Measurements from ENCODE around the gene TAF7. TPM values are rescaled to one million over a fixed set of nuclear protein-coding genes. Genes with fewer than 3 reads are reported as not detected.
"Not testable (repeated sequence)": the region's sequence is repeated elsewhere in the genome, so short reads cannot be mapped to it uniquely, and the experiment has no call there.

Gene TAF7
- total RNA-seq, 4 donors from 2014 or later, result 47.3 to 70.3 (median 62.7) TPM

- DNase-seq (ENCODE audit: low spot score in 2 of 2), result no peak
- Histone ChIP-seq H3K27ac (no peak within 1 kb of the TSS), H3K9me3 (peaks cover 55% of the 10 kb centered on the region), H3K4me1 (no peaks in the 10 kb centered on the region), H3K36me3 (no peaks in the 10 kb centered on the region), H3K4me3 (peak within 1 kb of the TSS; percentile 29), H3K27me3 (no peaks in the 10 kb centered on the region)
- TF ChIP-seq EP300 (IDR thresholded peaks at IDR 0.05) (no peak), POLR2A (IDR thresholded peaks at IDR 0.05) (no peak), CTCF (IDR thresholded peaks at IDR 0.05) (no peak), POLR2AphosphoS5 (IDR thresholded peaks at IDR 0.05) (no peak)
- WGBS, result 14% methylated on average over 22 of the region's 29 CpGs
These were observed 34.4 kb upstream of the TAF7 start, which contains the start of gene PCDHGA4 for GRCh38 chr5:141354900-141355469. Gene PCDHGA4, plus strand, starts transcription at chr5:141355021. Its CDS starts 87 bp downstream, at chr5:141355108.

DNA sequence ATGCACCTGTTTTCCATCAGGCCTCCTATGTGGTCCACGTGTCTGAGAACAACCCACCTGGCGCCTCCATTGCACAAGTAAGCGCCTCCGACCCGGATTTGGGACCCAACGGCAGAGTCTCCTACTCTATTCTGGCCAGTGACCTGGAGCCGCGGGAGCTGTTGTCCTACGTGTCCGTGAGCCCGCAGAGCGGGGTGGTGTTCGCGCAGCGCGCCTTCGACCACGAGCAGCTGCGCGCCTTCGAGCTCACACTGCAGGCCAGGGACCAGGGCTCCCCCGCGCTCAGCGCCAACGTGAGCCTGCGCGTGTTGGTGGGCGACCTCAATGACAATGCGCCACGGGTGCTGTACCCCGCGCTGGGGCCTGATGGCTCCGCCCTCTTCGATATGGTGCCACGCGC lies 31.0 kb upstream of the TAF7 start:
- H3K4me3 ChIP-seq, result no peak overlapping the region
- WGBS, result 45% methylated on average over 22 of the region's 36 CpGs

GRCh38 chr5:141349917-141350619 lies 29.5 kb upstream of the TAF7 start, which contains the start of gene PCDHGB1:
Gene PCDHGB1, plus strand, starts transcription at chr5:141350099. Its CDS starts 162 bp downstream, at chr5:141350261.
- H3K36me3 ChIP-seq, result no peaks in the 10 kb centered on the region
- peaks cover 34% of the 10 kb centered on the region for H3K9me3 ChIP-seq
- H3K4me3 ChIP-seq, result peak within 1 kb of the TSS; percentile 19
- TF ChIP-seq CTCF (IDR thresholded peaks at IDR 0.05) (peak in 1 of 2 donors; percentile 13), EP300 (IDR thresholded peaks at IDR 0.05) (no peak)
- H3K4me1 ChIP-seq, result no peaks in the 10 kb centered on the region
- WGBS, result 25% methylated on average over 29 of the region's 29 CpGs
- DNase-seq (ENCODE audit: low spot score in 2 of 2), result no peak
- no peaks in the 10 kb centered on the region for H3K27me3 ChIP-seq
- H3K27ac ChIP-seq, result no peak within 1 kb of the TSS

More for the DNA sequence above, 31.0 kb upstream of the TAF7 start:
- Histone ChIP-seq H3K4me1 (no peaks in the 10 kb centered on the region), H3K36me3 (no peaks in the 10 kb centered on the region), H3K9me3 (peaks cover 37% of the 10 kb centered on the region), H3K27ac (no peak overlapping the region), H3K27me3 (no peaks in the 10 kb centered on the region)
- TF ChIP-seq EP300 (IDR thresholded peaks at IDR 0.05) (no peak), POLR2AphosphoS5 (IDR thresholded peaks at IDR 0.05) (no peak), CTCF (IDR thresholded peaks at IDR 0.05) (no peak), POLR2A (IDR thresholded peaks at IDR 0.05) (no peak)
- no peak for DNase-seq (ENCODE audit: low spot score in 2 of 2)

- H3K27ac ChIP-seq; H3K36me3 ChIP-seq; DNase-seq (ENCODE audit: low spot score in 2 of 2); H3K4me1 ChIP-seq; H3K4me3 ChIP-seq; H3K27me3 ChIP-seq: not testable (repeated sequence)
- H3K9me3 ChIP-seq, result peaks cover 22% of the 10 kb centered on the region
- WGBS, result 59% methylated on average over 9 of the region's 35 CpGs
These were observed 25.4 kb upstream of the TAF7 start for GRCh38 chr5:141346017-141346416.

- Histone ChIP-seq H3K27ac (no peak overlapping the region), H3K36me3 (no peaks in the 10 kb centered on the region), H3K4me1 (no peaks in the 10 kb centered on the region), H3K9me3 (peaks cover 15% of the 10 kb centered on the region), H3K4me3 (no peak overlapping the region), H3K27me3 (peaks cover 4% of the 10 kb centered on the region)
- DNase-seq (ENCODE audit: low spot score in 2 of 2), result no peak
- WGBS, result 45% methylated on average over 11 of the region's 20 CpGs
- TF ChIP-seq CTCF (IDR thresholded peaks at IDR 0.05) (no peak), EP300 (IDR thresholded peaks at IDR 0.05) (no peak), POLR2A (IDR thresholded peaks at IDR 0.05) (no peak), POLR2AphosphoS5 (IDR thresholded peaks at IDR 0.05) (no peak)
These were observed 24.7 kb upstream of the TAF7 start for GRCh38 chr5:141345327-141345726.
